Measurements from ENCODE around the gene LPA.

Gene LPA

DNA sequence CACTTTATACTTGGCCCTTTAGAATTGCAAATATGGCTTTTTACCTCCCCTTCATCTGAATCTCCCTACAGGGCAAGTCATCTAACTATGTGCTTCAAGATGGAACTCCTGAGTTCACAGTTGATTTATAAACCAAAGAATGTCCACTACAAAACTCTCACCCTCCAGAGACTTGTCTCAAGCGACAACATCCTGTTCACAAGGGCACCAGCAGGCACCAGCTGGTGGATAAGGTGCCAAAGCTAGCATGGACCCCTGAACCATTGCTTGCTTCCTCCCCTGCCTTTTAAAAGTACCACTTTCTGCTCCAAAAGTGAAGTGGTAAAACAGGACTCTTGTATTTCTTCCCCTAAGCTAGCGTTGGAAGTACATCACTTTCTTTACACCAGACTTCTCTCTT is 154.5 kb downstream of the LPA start:
- H3K27me3 ChIP-seq = no peaks in the 10 kb centered on the region
- no peaks in the 10 kb centered on the region for H3K9me3 ChIP-seq
- H3K27ac ChIP-seq = no peak overlapping the region
- H3K4me3 ChIP-seq (ENCODE audit: low read depth in 1 of 2, low read length in 1 of 2) = no peak overlapping the region
- no peaks in the 10 kb centered on the region for H3K4me1 ChIP-seq (ENCODE audit: control insufficient read depth in 1 of 2, insufficient read depth in 1 of 2, low read depth in 1 of 2, low read length in 1 of 2)
- no peaks in the 10 kb centered on the region for H3K36me3 ChIP-seq
- no peak for TF ChIP-seq CTCF (IDR thresholded peaks at IDR 0.05)

- TF ChIP-seq CTCF (IDR thresholded peaks at IDR 0.05) = no peak
- Histone ChIP-seq H3K27ac (no peak overlapping the region), H3K4me1 (ENCODE audit: control insufficient read depth in 1 of 2, insufficient read depth in 1 of 2, low read depth in 1 of 2, low read length in 1 of 2) (no peaks in the 10 kb centered on the region), H3K36me3 (no peaks in the 10 kb centered on the region), H3K27me3 (no peaks in the 10 kb centered on the region), H3K9me3 (no peaks in the 10 kb centered on the region), H3K4me3 (ENCODE audit: low read depth in 1 of 2, low read length in 1 of 2) (no peak overlapping the region)
Observed at GRCh38 chr6:160508599-160508998, 155.5 kb downstream of the LPA start.

DNA sequence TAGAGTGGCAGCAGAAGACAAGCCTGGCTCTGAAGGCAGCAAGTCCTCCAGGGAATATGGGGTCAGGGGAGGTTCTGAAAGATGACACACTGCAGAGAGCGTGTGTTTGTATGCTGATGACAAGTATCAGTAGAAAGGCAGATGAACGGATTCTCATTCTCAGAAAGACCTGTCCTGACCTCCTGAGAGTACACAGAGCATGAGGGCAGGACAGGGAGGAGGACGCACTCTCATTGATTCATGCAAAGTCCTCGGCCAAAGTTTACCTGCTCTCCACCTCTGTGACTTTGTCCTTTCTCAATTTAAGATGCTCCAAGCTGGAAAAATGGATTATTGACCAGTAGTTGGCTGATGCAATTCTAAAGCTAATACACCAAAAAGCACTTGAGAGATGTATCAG is 156.7 kb downstream of the LPA start:
- H3K9me3 ChIP-seq = no peaks in the 10 kb centered on the region
- H3K27ac ChIP-seq = no peak overlapping the region
- H3K36me3 ChIP-seq = no peaks in the 10 kb centered on the region
- H3K27me3 ChIP-seq = no peaks in the 10 kb centered on the region
- no peak overlapping the region for H3K4me3 ChIP-seq (ENCODE audit: low read depth in 1 of 2, low read length in 1 of 2)
- no peaks in the 10 kb centered on the region for H3K4me1 ChIP-seq (ENCODE audit: control insufficient read depth in 1 of 2, insufficient read depth in 1 of 2, low read depth in 1 of 2, low read length in 1 of 2)
- TF ChIP-seq CTCF (IDR thresholded peaks at IDR 0.05) = no peak

GRCh38 chr6:160505970-160506369 is 158.1 kb downstream of the LPA start:
- H3K4me1 ChIP-seq (ENCODE audit: control insufficient read depth in 1 of 2, insufficient read depth in 1 of 2, low read depth in 1 of 2, low read length in 1 of 2) = no peaks in the 10 kb centered on the region
- H3K36me3 ChIP-seq = no peaks in the 10 kb centered on the region
- no peaks in the 10 kb centered on the region for H3K27me3 ChIP-seq
- H3K4me3 ChIP-seq (ENCODE audit: low read depth in 1 of 2, low read length in 1 of 2) = no peak overlapping the region
- no peaks in the 10 kb centered on the region for H3K9me3 ChIP-seq
- TF ChIP-seq CTCF (IDR thresholded peaks at IDR 0.05) = no peak
- H3K27ac ChIP-seq = no peak overlapping the region

DNA sequence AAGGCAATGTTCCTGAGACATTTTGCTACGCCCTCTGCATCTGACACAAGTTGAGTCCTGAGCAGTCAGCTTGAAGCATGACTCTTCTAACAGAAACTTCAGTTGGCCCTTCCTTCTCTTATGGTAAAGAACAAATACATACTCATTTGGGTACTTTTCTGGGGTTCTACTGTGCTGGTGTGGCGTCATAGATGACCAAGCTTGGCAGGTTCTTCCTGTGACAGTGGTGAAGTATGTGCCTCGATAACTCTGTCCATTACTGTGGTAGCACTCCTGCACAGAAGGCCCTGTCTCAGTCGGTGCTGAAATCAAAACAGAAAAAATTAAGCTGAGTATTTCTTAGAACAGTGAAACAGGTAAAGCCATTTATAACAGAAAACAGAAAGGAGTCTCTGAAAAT is 163.4 kb downstream of the LPA start:
- H3K27me3 ChIP-seq = no peaks in the 10 kb centered on the region
- H3K27ac ChIP-seq = no peak overlapping the region

More for the DNA sequence above, 163.4 kb downstream of the LPA start:
- H3K36me3 ChIP-seq = no peaks in the 10 kb centered on the region
- no peak overlapping the region for H3K4me3 ChIP-seq (ENCODE audit: low read depth in 1 of 2, low read length in 1 of 2)
- TF ChIP-seq CTCF (IDR thresholded peaks at IDR 0.05) = no peak
- no peaks in the 10 kb centered on the region for H3K9me3 ChIP-seq
- H3K4me1 ChIP-seq (ENCODE audit: control insufficient read depth in 1 of 2, insufficient read depth in 1 of 2, low read depth in 1 of 2, low read length in 1 of 2) = no peaks in the 10 kb centered on the region

Data from neutrophil (primary cell).